GM06990 (cell line): ENCODE measurements around the gene FECH.

Source experiments
- DNase-seq: peaks from one replicate; pipeline ENCODE4 v3.0.0-alpha.2; 2011; ENCODE audit not compliant: insufficient read length; ENCODE audit errors: extremely low read depth
- H3K27me3 ChIP-seq: replicated peaks from 2 replicates; pipeline ENCODE4 v1.6.0; 2011; ENCODE audit warnings: low read length; ENCODE audit not compliant: control insufficient read depth, insufficient read depth
- H3K36me3 ChIP-seq: 2 replicates; pipeline ENCODE4 v1.5.1; 2011; ENCODE audit warnings: low read length; ENCODE audit not compliant: control insufficient read depth, insufficient read depth
- H3K4me3 ChIP-seq: replicated peaks from 2 replicates; pipeline ENCODE4 v1.5.1; 2011; ENCODE audit warnings: low read depth, mild to moderate bottlenecking, control low read depth, low read length
- CTCF ChIP-seq: IDR thresholded peaks from 2 replicates; pipeline ENCODE4 v1.5.1; 2011; ENCODE audit warnings: low read length, control low read depth, mild to moderate bottlenecking, inconsistent platforms; ENCODE audit not compliant: insufficient read depth, poor library complexity, severe bottlenecking

Gene FECH

DNA sequence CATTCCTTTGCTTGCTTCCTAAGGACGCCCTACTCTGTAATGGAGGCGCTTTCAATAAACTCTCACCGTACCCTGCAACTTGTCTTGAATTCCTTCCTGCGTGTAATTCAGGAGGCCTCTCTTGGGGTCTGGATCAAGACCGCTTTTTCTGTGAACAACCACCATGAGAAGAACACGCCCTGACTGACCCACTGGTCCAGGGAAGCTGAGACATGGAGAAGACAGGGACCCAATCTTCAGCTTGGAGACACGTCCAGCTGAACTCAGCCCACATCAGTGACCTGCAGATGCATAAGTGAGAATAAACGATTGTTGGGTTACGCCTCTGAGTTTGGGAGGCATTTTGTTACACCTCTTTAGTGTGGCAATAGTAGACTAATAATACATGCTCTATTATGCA lies 42.9 kb upstream of the FECH start:
- H3K4me3 ChIP-seq: no peak overlapping the region
- DNase-seq: no peak
- no peak for TF ChIP-seq CTCF
- no peaks in the 10 kb centered on the region for H3K36me3 ChIP-seq
- H3K27me3 ChIP-seq: no peaks in the 10 kb centered on the region

GRCh38 chr18:57627488-57627887 lies 41.0 kb upstream of the FECH start:
- no peak for TF ChIP-seq CTCF
- Histone ChIP-seq H3K4me3 (no peak overlapping the region), H3K36me3 (no peaks in the 10 kb centered on the region), H3K27me3 (no peaks in the 10 kb centered on the region)
- DNase-seq: no peak

DNA sequence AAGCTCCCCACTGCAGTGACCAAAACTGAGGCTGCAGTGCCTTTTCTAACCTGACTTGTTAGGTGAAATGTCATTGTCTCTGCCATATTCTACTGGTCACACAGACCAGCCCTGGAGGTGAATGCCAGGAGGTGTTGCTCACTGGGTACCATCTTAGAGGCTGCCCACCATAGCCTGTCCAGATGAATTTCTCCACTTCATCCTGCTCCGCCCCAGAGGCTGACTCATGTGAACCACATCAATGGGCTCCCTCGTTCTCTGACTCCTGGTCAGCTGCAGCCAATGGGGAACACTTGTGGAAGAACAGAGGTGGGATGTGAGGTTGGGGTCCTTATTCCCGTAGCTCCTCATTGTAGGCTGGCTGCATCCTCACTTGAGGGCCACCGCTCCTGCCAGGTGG lies 38.5 kb upstream of the FECH start:
- DNase-seq: no peak
- Histone ChIP-seq H3K36me3 (no peaks in the 10 kb centered on the region), H3K4me3 (no peak overlapping the region), H3K27me3 (no peaks in the 10 kb centered on the region)
- no peak for TF ChIP-seq CTCF

GRCh38 chr18:57621246-57621604 lies 34.7 kb upstream of the FECH start:
- TF ChIP-seq CTCF: no peak
- Histone ChIP-seq H3K27me3 (no peaks in the 10 kb centered on the region), H3K4me3 (peak overlapping the region; percentile 97), H3K36me3 (peaks cover 2% of the 10 kb centered on the region; the same call in 1 of the 2 replicates)
- no peak for DNase-seq

DNA sequence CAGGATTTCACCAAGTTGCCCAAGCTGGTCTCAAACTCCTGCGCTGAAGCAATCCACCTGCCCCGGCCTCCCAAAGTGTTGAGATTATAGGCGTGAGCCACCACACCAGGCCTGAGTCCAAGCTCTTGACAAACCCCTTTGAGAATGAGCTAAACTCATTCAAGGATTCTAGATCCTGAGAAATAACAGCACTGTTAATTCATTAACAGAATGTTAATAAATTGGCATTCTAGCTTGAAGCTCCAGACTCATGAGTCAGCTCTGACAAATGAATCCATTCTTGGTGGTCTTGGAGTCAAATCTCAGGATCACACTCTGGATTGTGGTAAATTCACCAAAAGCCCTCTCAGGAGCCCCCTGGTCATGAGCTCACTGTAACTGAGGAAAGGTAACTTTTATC lies 33.4 kb upstream of the FECH start:
- Histone ChIP-seq H3K27me3 (no peaks in the 10 kb centered on the region), H3K4me3 (no peak overlapping the region), H3K36me3 (peaks cover 5% of the 10 kb centered on the region; the same call in 1 of the 2 replicates)
- no peak for TF ChIP-seq CTCF
- DNase-seq: no peak

DNA sequence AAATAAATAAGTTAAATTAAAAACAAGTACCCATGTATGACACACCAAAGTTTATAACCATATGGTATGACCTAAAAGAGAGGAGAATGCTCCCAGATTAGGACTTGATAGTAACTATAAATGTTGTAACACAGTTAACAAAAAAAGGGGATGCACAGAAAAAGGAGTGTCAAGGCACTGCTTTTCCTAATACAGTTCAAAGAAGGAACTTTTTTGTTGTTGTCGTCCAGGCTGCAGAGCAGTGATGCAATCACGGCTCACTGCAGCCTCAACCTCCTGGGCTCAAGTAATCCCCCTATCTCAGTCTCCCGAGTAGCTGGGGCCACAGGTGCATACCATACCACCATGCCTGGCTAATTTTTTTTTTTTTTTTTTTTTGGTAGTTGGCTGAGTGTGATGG lies 32.4 kb upstream of the FECH start:
- no peak overlapping the region for H3K4me3 ChIP-seq
- no peaks in the 10 kb centered on the region for H3K27me3 ChIP-seq
- TF ChIP-seq CTCF: no peak
- H3K36me3 ChIP-seq: peaks cover 5% of the 10 kb centered on the region; the same call in 1 of the 2 replicates
- DNase-seq: no peak
